NCI-H187 treated with DMSO at 0.1 percent for 48 hours (cell line): ENCODE data around the gene RIMOC1.
"Not testable (repeated sequence)": the region's sequence is repeated elsewhere in the genome, so short reads cannot be mapped to it uniquely, and the experiment has no call there.

Source experiments
- DNase-seq: peaks from one replicate; lab custom pipeline; 2025; lab: John Stamatoyannopoulos, UW

Gene RIMOC1

GRCh38 chr5:41891066-41891707 is 13.0 kb upstream of the RIMOC1 start:
- no peak for DNase-seq

- no peak for DNase-seq
Observed at GRCh38 chr5:41892031-41892430, 12.1 kb upstream of the RIMOC1 start.

- DNase-seq = no peak
Observed at GRCh38 chr5:41893074-41893851, 10.9 kb upstream of the RIMOC1 start.

GRCh38 chr5:41896230-41896629 is 7.9 kb upstream of the RIMOC1 start:
- no peak for DNase-seq

- no peak for DNase-seq
Observed at GRCh38 chr5:41903382-41903891, 707 bp upstream of the RIMOC1 start.

GRCh38 chr5:41906151-41906550 is 2.0 kb downstream of the RIMOC1 start:
- no peak for DNase-seq

GRCh38 chr5:41908374-41909079 is 4.4 kb downstream of the RIMOC1 start:
- DNase-seq = no peak

- no peak for DNase-seq
Observed at GRCh38 chr5:41918105-41918504, 14.0 kb downstream of the RIMOC1 start.

GRCh38 chr5:41921166-41921565 is 17.0 kb downstream of the RIMOC1 start:
- no peak for DNase-seq

- DNase-seq = no peak
Observed at GRCh38 chr5:41921874-41922273, 17.7 kb downstream of the RIMOC1 start.

GRCh38 chr5:41924526-41924871 is 20.4 kb downstream of the RIMOC1 start:
- DNase-seq = no peak

GRCh38 chr5:41924872-41925554 is 20.9 kb downstream of the RIMOC1 start, which contains the start of gene FBXO4:
TSS of gene FBXO4 (plus strand) at chr5:41925281. CDS start at chr5:41925310, 29 bp downstream.
- no peak for DNase-seq

- no peak for DNase-seq
Observed at GRCh38 chr5:41925555-41925951, 21.4 kb downstream of the RIMOC1 start.

GRCh38 chr5:41927604-41928003 is 23.5 kb downstream of the RIMOC1 start:
- no peak for DNase-seq

GRCh38 chr5:41929035-41929434 is 24.9 kb downstream of the RIMOC1 start:
- no peak for DNase-seq

GRCh38 chr5:41932770-41933169 is 28.6 kb downstream of the RIMOC1 start:
- no peak for DNase-seq

GRCh38 chr5:41935544-41935943 is 31.4 kb downstream of the RIMOC1 start:
- no peak for DNase-seq

GRCh38 chr5:41940641-41941040 is 36.5 kb downstream of the RIMOC1 start:
- DNase-seq = no peak

GRCh38 chr5:41945332-41945955 is 41.3 kb downstream of the RIMOC1 start:
- DNase-seq = not testable (repeated sequence)

- no peak for DNase-seq
Observed at GRCh38 chr5:41951224-41951623, 47.1 kb downstream of the RIMOC1 start.
